Fibroblast of lung (primary cell): ENCODE measurements around the gene TMEM240. TPM values are rescaled to one million over a fixed set of nuclear protein-coding genes. Genes with fewer than 3 reads are reported as not detected.

Experiments
- DNase-seq, 2 donors: peaks; one replicate each; pipeline versions ENCODE4 v3.0.0 to v3.0.0-alpha.2; 2010; ENCODE audit warnings: low read depth in 2 of 2
- H2AFZ ChIP-seq: 2 replicates; pipeline ENCODE4 v1.5.1; 2012; ENCODE audit warnings: low read length, control low read depth, inconsistent platforms
- H3K27ac ChIP-seq: 2 replicates; pipeline ENCODE4 v1.5.1; 2011; ENCODE audit warnings: low read length, control low read depth; ENCODE audit not compliant: insufficient read depth
- H3K27me3 ChIP-seq: 2 replicates; pipeline ENCODE4 v1.5.1; 2011; ENCODE audit warnings: mild to moderate bottlenecking, low read length; ENCODE audit not compliant: control insufficient read depth, insufficient read depth
- H3K36me3 ChIP-seq: 2 replicates; pipeline ENCODE4 v1.5.1; 2011; ENCODE audit warnings: low read length; ENCODE audit not compliant: control insufficient read depth, insufficient read depth
- H3K4me1 ChIP-seq: 2 replicates; pipeline ENCODE4 v1.5.1; 2011; ENCODE audit warnings: low read length; ENCODE audit not compliant: control insufficient read depth, insufficient read depth; ENCODE audit errors: extremely low read depth
- H3K4me2 ChIP-seq: 2 replicates; pipeline ENCODE4 v1.5.1; 2011; ENCODE audit warnings: low read length, control low read depth; ENCODE audit not compliant: insufficient read depth; ENCODE audit errors: extremely low read depth
- H3K4me3 ChIP-seq, 4 experiments: fragments of 200-600 bp in 1 of 4; sonication (generic) in 1 of 4; replicated peaks in 1 of 4; 2 replicates each; pipeline ENCODE4 v1.5.1; 2011 to 2016; ENCODE audit warnings: low read length in 4 of 4, low read depth in 3 of 4, mild to moderate bottlenecking in 3 of 4, control low read depth in 2 of 4, inconsistent platforms in 1 of 4, mixed read lengths in 1 of 4; ENCODE audit not compliant: insufficient read depth in 1 of 4; ENCODE audit errors: control extremely low read depth in 1 of 4
- H3K79me2 ChIP-seq: 2 replicates; pipeline ENCODE4 v1.5.1; 2012; ENCODE audit warnings: mild to moderate bottlenecking, low read length, inconsistent platforms; ENCODE audit not compliant: control insufficient read depth, insufficient read depth
- H3K9ac ChIP-seq: 2 replicates; pipeline ENCODE4 v1.5.1; 2011; ENCODE audit warnings: mild to moderate bottlenecking, low read length, control low read depth; ENCODE audit not compliant: insufficient read depth
- H3K9me3 ChIP-seq: 2 replicates; pipeline ENCODE4 v1.5.1; 2012; ENCODE audit warnings: low read depth, low read length; ENCODE audit not compliant: control insufficient read depth, insufficient read depth
- H4K20me1 ChIP-seq: 2 replicates; pipeline ENCODE4 v1.5.1; 2011; ENCODE audit warnings: low read length; ENCODE audit not compliant: control insufficient read depth, insufficient read depth; ENCODE audit errors: extremely low read depth
- EZH2 ChIP-seq: IDR thresholded peaks from 2 replicates; pipeline ENCODE4 v1.5.1; 2012; ENCODE audit warnings: low read length, control low read depth, mild to moderate bottlenecking; ENCODE audit errors: missing control alignments
- polyA plus RNA-seq, 2 donors: library from polyadenylated mRNA; depleted of rRNA in 1 of 2; stranded (reverse) in 1 of 2; unstranded in 1 of 2; fragments of >200 nt; gene quantifications; 2 replicates each; pipeline ENCODE4 v1.2.1, GENCODE V29; 2011 to 2012; ENCODE audit warnings: missing spikeins in 1 of 2
- total RNA-seq: library from RNA; depleted of rRNA; stranded (reverse); fragments of >200 nt; gene quantifications from 2 replicates; pipeline ENCODE4 v1.2.1, GENCODE V29; 2014
- TF ChIP-seq, protein P1 (sequence below), 2 donors: IDR thresholded peaks in 1 of 2; conservative IDR thresholded peaks in 1 of 2; 1 replicate in 1 of 2; 2 replicates in 1 of 2; pipeline ENCODE4 v1.5.1; 2011 to 2012; ENCODE audit warnings: low read length in 2 of 2, control low read depth in 1 of 2, inconsistent platforms in 1 of 2, low read depth in 1 of 2, mild to moderate bottlenecking in 1 of 2

The TMEM240 gene
- total and polyA plus RNA-seq, 2 donors (not counting 1 experiment from before 2014, with no cell fraction given) = 1.4 to 5.4 TPM

DNA sequence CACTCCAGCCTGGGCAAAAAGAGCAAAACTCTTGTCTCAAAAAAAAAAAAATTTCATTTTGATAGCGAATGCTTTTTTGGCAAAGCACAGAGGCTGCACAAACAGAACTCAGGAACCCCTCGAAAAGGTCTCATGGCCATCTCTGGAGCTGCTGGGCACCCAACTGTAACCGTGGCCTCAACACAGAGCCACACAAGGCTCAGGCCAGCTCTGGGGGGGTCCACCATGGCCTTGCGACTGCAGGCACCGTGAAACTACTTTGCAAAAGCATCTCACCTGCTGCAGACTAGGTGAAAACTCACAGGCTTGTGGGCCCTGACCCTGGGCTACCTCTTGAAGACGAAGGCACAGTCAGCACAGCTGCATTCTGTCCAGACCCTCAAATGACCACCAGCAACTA, 16.1 kb upstream of the TMEM240 start:
- Histone ChIP-seq H2AFZ (no peak overlapping the region), H3K4me3 (no peak overlapping the region), H3K4me1 (peaks cover 13% of the 10 kb centered on the region), H3K9ac (no peak overlapping the region), H3K4me2 (no peak overlapping the region), H3K27ac (no peak overlapping the region), H3K79me2 (peaks cover 31% of the 10 kb centered on the region), H3K9me3 (no peaks in the 10 kb centered on the region), H4K20me1 (no peaks in the 10 kb centered on the region), H3K36me3 (peaks cover 4% of the 10 kb centered on the region), H3K27me3 (no peaks in the 10 kb centered on the region)
- TF ChIP-seq, protein P1, sequence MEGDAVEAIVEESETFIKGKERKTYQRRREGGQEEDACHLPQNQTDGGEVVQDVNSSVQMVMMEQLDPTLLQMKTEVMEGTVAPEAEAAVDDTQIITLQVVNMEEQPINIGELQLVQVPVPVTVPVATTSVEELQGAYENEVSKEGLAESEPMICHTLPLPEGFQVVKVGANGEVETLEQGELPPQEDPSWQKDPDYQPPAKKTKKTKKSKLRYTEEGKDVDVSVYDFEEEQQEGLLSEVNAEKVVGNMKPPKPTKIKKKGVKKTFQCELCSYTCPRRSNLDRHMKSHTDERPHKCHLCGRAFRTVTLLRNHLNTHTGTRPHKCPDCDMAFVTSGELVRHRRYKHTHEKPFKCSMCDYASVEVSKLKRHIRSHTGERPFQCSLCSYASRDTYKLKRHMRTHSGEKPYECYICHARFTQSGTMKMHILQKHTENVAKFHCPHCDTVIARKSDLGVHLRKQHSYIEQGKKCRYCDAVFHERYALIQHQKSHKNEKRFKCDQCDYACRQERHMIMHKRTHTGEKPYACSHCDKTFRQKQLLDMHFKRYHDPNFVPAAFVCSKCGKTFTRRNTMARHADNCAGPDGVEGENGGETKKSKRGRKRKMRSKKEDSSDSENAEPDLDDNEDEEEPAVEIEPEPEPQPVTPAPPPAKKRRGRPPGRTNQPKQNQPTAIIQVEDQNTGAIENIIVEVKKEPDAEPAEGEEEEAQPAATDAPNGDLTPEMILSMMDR (conservative IDR thresholded peaks at IDR 0.05 in 1 of 2, IDR thresholded peaks at IDR 0.05 in 1 of 2; ENCODE audit: low read depth in 1 of 2, low read length in 2 of 2) = no peak
- no peak for TF ChIP-seq EZH2
- no peak for DNase-seq

DNA sequence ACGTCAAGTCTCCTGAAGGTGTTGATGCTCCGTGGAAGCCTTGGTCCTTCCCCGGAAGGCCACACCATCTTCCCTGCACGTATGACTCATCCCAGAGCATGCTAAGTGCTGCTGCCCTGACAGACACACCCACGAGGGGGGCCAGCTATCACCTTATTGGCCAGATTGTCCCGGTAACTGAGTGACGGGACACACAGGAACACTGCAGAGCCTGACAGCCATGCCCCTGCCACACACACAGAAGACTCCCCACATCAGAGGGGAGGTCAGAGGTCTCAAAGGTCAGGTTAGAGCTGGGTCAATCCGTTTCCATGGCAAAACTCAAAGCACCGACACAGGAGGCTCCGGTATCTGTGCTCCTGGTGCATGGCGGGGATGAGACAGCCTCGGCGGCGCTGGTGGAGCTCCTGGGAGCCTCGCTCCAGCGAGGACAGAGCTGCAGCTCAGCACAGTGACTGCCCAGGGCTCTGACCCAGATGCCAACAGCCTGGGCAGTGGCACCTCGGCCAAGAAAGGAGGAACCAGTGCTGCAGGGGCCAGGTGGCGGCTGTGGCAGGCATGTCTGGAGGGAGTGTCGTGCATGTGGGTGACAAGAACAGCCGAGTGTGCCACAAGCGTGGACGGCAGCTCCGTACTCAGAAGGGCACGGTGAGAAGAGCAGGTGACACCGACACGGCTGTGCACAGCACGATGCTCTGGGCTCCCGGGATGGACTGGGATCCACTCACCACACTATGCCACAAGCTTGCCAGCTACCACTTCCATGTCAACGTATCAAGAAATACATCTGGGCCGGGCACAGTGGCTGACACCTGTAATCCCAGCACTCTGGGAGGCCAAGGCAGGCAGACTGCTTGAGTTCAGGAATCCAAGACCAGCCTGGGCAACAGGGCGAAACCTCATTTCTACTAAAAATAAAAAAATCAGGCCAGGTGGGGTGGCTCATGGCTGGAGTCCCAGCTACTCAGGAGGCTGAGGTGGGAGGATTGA, 14.8 kb upstream of the TMEM240 start:
- peaks cover 33% of the 10 kb centered on the region for H3K79me2 ChIP-seq
- H3K4me1 ChIP-seq = peaks cover 21% of the 10 kb centered on the region
- H3K9me3 ChIP-seq = no peaks in the 10 kb centered on the region
- no peak overlapping the region for H3K4me3 ChIP-seq
- H3K27ac ChIP-seq = peak overlapping the region; percentile 62
- peaks cover 4% of the 10 kb centered on the region for H3K36me3 ChIP-seq
- H3K9ac ChIP-seq = no peak overlapping the region
- no peak overlapping the region for H3K4me2 ChIP-seq
- H4K20me1 ChIP-seq = no peaks in the 10 kb centered on the region
- TF ChIP-seq, protein P1 (conservative IDR thresholded peaks at IDR 0.05 in 1 of 2, IDR thresholded peaks at IDR 0.05 in 1 of 2; ENCODE audit: low read depth in 1 of 2, low read length in 2 of 2) = no peak
- no peak for TF ChIP-seq EZH2
- DNase-seq = peak; percentile 74 to 85
- no peak overlapping the region for H2AFZ ChIP-seq
- no peaks in the 10 kb centered on the region for H3K27me3 ChIP-seq

DNA sequence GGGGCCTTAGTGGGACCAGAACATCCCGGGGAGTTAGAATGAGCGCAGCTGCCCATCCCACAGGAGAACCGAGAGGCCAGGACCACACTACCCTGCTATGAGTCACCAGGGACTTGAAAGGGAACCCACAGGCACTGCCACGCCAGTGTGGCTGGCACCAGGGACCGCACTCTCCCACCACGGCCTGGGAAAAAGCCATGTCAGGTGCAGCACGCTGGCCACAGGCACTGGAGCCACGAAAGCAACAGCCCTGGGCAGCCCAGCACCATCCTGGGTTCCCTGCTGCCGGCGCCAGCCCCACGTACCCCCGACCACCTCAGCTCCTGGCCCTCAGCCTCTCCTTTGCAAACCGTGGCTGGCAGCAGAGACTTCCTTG, 14.1 kb upstream of the TMEM240 start:
- peaks cover 21% of the 10 kb centered on the region for H3K4me1 ChIP-seq
- peak overlapping the region; percentile 62 for H3K27ac ChIP-seq
- no peaks in the 10 kb centered on the region for H3K9me3 ChIP-seq
- TF ChIP-seq EZH2 = no peak
- TF ChIP-seq, protein P1 (conservative IDR thresholded peaks at IDR 0.05 in 1 of 2, IDR thresholded peaks at IDR 0.05 in 1 of 2; ENCODE audit: low read depth in 1 of 2, low read length in 2 of 2) = no peak
- peaks cover 32% of the 10 kb centered on the region for H3K79me2 ChIP-seq
- H3K27me3 ChIP-seq = no peaks in the 10 kb centered on the region
- no peaks in the 10 kb centered on the region for H4K20me1 ChIP-seq
- no peak overlapping the region for H3K4me2 ChIP-seq
- peaks cover 4% of the 10 kb centered on the region for H3K36me3 ChIP-seq
- H3K9ac ChIP-seq = no peak overlapping the region
- no peak for DNase-seq
- no peak overlapping the region for H2AFZ ChIP-seq
- H3K4me3 ChIP-seq = no peak overlapping the region
